ENCODE results near the gene SNX25. TPM values are rescaled to one million over a fixed set of nuclear protein-coding genes. Genes with fewer than 3 reads are reported as not detected.

SNX25 gene
- total RNA-seq, 1 donor from 2014 or later: 40.6 TPM

- no peak for DNase-seq (ENCODE audit: low read depth)
- no peak for TF ChIP-seq CTCF (conservative IDR thresholded peaks at IDR 0.05; ENCODE audit: low read depth, low read length)
- no peak overlapping the region for H3K4me3 ChIP-seq (ENCODE audit: low read depth, low read length)
Measured at GRCh38 chr4:185213877-185214276, 4.5 kb downstream of the SNX25 start.

GRCh38 chr4:185215261-185215660, 5.9 kb downstream of the SNX25 start:
- no peak for DNase-seq (ENCODE audit: low read depth)

GRCh38 chr4:185217408-185217975, 8.1 kb downstream of the SNX25 start:
- H3K4me3 ChIP-seq (ENCODE audit: low read depth, low read length): no peak overlapping the region
- DNase-seq (ENCODE audit: low read depth): no peak
- no peak for TF ChIP-seq CTCF (conservative IDR thresholded peaks at IDR 0.05; ENCODE audit: low read depth, low read length)

More at GRCh38 chr4:185215261-185215660, 5.9 kb downstream of the SNX25 start:
- H3K4me3 ChIP-seq (ENCODE audit: low read depth, low read length): no peak overlapping the region
- TF ChIP-seq CTCF (conservative IDR thresholded peaks at IDR 0.05; ENCODE audit: low read depth, low read length): no peak

- no peak for TF ChIP-seq CTCF (conservative IDR thresholded peaks at IDR 0.05; ENCODE audit: low read depth, low read length)
- no peak for DNase-seq (ENCODE audit: low read depth)
- H3K4me3 ChIP-seq (ENCODE audit: low read depth, low read length): no peak overlapping the region
Measured at GRCh38 chr4:185218312-185218711, 8.9 kb downstream of the SNX25 start.

GRCh38 chr4:185219551-185220344, 10.3 kb downstream of the SNX25 start:
- DNase-seq (ENCODE audit: low read depth): no peak
- no peak overlapping the region for H3K4me3 ChIP-seq (ENCODE audit: low read depth, low read length)
- TF ChIP-seq CTCF (conservative IDR thresholded peaks at IDR 0.05; ENCODE audit: low read depth, low read length): no peak

- DNase-seq (ENCODE audit: low read depth): no peak
- no peak overlapping the region for H3K4me3 ChIP-seq (ENCODE audit: low read depth, low read length)
- TF ChIP-seq CTCF (conservative IDR thresholded peaks at IDR 0.05; ENCODE audit: low read depth, low read length): no peak
Measured at GRCh38 chr4:185221491-185221890, 12.1 kb downstream of the SNX25 start.
